Measurements from ENCODE around the gene STAT5B. TPM values are rescaled to one million over a fixed set of nuclear protein-coding genes. Genes with fewer than 3 reads are reported as not detected.
"Not testable (repeated sequence)": the region's sequence is repeated elsewhere in the genome, so short reads cannot be mapped to it uniquely, and the experiment has no call there.

STAT5B gene
- polyA plus RNA-seq, 3 donors, result 37.5 to 52.7 (median 49.5) TPM

GRCh38 chr17:42309986-42310786 is 34.0 kb upstream of the STAT5B start:
- DNase-seq, result no peak

- DNase-seq, result no peak
Observed at GRCh38 chr17:42309142-42309541, 33.0 kb upstream of the STAT5B start.

- DNase-seq, result no peak
Observed at GRCh38 chr17:42308446-42308845, 32.3 kb upstream of the STAT5B start.

- DNase-seq, result no peak
Observed at GRCh38 chr17:42307362-42307927, 31.3 kb upstream of the STAT5B start.

- no peak for DNase-seq
Observed at GRCh38 chr17:42306385-42306667, 30.1 kb upstream of the STAT5B start.

- DNase-seq, result no peak
Observed at GRCh38 chr17:42305543-42306384, 29.6 kb upstream of the STAT5B start.

GRCh38 chr17:42305031-42305330 is 28.8 kb upstream of the STAT5B start:
- DNase-seq, result not testable (repeated sequence)

GRCh38 chr17:42304187-42305030 is 28.2 kb upstream of the STAT5B start:
- DNase-seq, result no peak

- DNase-seq, result no peak
Observed at GRCh38 chr17:42303694-42304093, 27.5 kb upstream of the STAT5B start.

GRCh38 chr17:42301022-42301421 is 24.8 kb upstream of the STAT5B start:
- no peak for DNase-seq

GRCh38 chr17:42299913-42300312 is 23.7 kb upstream of the STAT5B start:
- not testable (repeated sequence) for DNase-seq

GRCh38 chr17:42299361-42299760 is 23.2 kb upstream of the STAT5B start:
- DNase-seq, result not testable (repeated sequence)

GRCh38 chr17:42297775-42298174 is 21.6 kb upstream of the STAT5B start:
- DNase-seq, result not testable (repeated sequence)

- DNase-seq, result no peak
Observed at GRCh38 chr17:42296012-42296411, 19.8 kb upstream of the STAT5B start.

GRCh38 chr17:42294469-42295398 is 18.5 kb upstream of the STAT5B start:
- DNase-seq, result no peak

- no peak for DNase-seq
Observed at GRCh38 chr17:42291129-42291528, 14.9 kb upstream of the STAT5B start.

GRCh38 chr17:42290577-42290976 is 14.4 kb upstream of the STAT5B start:
- DNase-seq, result no peak

- no peak for DNase-seq
Observed at GRCh38 chr17:42289611-42290181, 13.5 kb upstream of the STAT5B start.

- DNase-seq, result no peak
Observed at GRCh38 chr17:42288803-42289610, 12.8 kb upstream of the STAT5B start.
